Measurements from ENCODE around the gene AGMO. TPM values are rescaled to one million over a fixed set of nuclear protein-coding genes. Genes with fewer than 3 reads are reported as not detected.
"Not testable (repeated sequence)": the region's sequence is repeated elsewhere in the genome, so short reads cannot be mapped to it uniquely, and the experiment has no call there.

The AGMO gene
- total and polyA plus RNA-seq, 7 donors = 0.16 to 0.42 (median 0.36) TPM; not detected in 4

DNA sequence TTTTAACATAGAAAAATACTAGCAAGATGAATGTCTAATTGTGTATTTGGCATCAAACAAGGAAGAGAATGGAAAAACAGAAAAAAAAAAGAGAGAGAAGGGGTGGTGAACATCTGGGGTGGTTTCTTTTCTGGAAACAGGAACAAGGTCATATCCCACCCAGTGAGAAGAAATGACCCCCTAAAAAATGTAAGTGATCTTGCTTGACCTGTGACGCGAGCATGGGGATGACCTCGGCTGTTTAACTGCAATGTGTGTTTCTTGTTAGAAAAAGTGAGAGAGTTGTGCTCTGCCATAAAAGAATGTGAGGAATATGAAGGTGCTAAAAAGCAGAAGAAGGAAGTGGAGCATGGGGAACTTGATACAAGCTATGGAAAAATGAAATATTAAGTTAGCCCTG is 258.5 kb downstream of the AGMO start:
- Histone ChIP-seq H3K9me3 (no peaks in the 10 kb centered on the region), H3K27me3 (no peaks in the 10 kb centered on the region), H3K4me3 (no peak overlapping the region), H3K4me1 (no peaks in the 10 kb centered on the region), H3K27ac (no peak overlapping the region), H3K36me3 (no peaks in the 10 kb centered on the region)
- DNase-seq = no peak
- TF ChIP-seq CTCF (IDR thresholded peaks at IDR 0.05) (no peak), POLR2A (IDR thresholded peaks at IDR 0.05) (no peak), POLR2AphosphoS5 (IDR thresholded peaks at IDR 0.05) (no peak), EP300 (IDR thresholded peaks at IDR 0.05) (no peak)
- 82 to 88% methylated on average over 3 of the region's 3 CpGs for WGBS, 2 donors
- intact Hi-C loops (cut with DNase I) = loop anchor here (10.0 kb wide), 2 partner anchors 421 to 589 kb away; no protein-coding TSS in a partner anchor

DNA sequence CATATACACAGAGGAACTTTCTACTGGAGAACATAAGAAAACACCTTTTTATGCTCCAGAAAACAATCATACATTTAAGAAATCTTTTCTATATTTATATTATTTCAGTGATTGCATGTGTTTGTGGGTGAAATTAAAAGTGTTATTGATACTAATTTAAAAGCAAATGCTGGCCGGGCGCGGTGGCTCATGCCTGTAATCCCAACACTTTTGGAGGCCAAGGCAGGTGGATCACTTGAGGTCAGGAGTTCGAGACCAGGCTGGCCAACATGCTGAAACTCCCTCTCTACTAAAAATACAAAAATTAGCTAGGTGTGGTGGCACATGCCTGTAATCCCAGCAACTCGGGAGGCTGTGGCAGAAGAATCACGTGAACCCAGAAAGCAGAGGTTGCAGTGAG is 260.8 kb downstream of the AGMO start:
- not testable (repeated sequence) for H3K27ac ChIP-seq
- intact Hi-C loops (cut with DNase I) = loop anchor here (10.0 kb wide), 2 partner anchors 424 to 586 kb away; no protein-coding TSS in a partner anchor
- 80 to 89% methylated on average over 6 of the region's 6 CpGs for WGBS, 2 donors

DNA sequence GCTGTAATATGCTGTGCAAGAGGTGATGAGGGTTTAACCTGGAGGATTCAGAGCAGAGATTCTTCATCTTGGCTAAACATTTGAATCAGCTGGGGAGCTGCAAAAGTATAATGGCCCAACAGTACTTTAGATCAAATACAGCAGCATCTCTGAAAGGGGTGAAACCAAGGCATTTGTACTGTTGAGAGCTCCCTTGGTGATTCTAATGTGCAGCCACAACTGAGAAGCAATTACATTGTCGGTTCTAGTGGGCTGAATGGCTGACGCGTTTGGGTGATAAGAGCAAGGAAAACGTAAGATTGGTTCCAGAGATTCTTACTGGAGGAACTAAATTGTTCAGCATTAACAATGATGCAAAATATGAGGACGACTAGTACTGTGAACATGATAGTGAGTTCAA is 269.7 kb downstream of the AGMO start:
- intact Hi-C loops (cut with DNase I) = no loop called here
- WGBS, 2 donors = 77 to 83% methylated on average over 5 of the region's 5 CpGs
- H3K4me3 ChIP-seq = no peak overlapping the region
- TF ChIP-seq EP300 (IDR thresholded peaks at IDR 0.05) (no peak), CTCF (IDR thresholded peaks at IDR 0.05) (no peak), POLR2AphosphoS5 (IDR thresholded peaks at IDR 0.05) (no peak), POLR2A (IDR thresholded peaks at IDR 0.05) (no peak)
- no peaks in the 10 kb centered on the region for H3K9me3 ChIP-seq
- peaks cover 0 to 15% (median 0%) of the 10 kb centered on the region in 4 donors for H3K4me1 ChIP-seq
- no peaks in the 10 kb centered on the region for H3K27me3 ChIP-seq
- H3K36me3 ChIP-seq = no peaks in the 10 kb centered on the region
- no peak for DNase-seq
- no peak overlapping the region for H3K27ac ChIP-seq

More for the DNA sequence above, 260.8 kb downstream of the AGMO start:
- not testable (repeated sequence) for DNase-seq, H3K36me3 ChIP-seq, H3K9me3 ChIP-seq, H3K27me3 ChIP-seq, H3K4me3 ChIP-seq, H3K4me1 ChIP-seq

- TF ChIP-seq POLR2A (IDR thresholded peaks at IDR 0.05) = no peak
- no peak for TF ChIP-seq POLR2AphosphoS5 (IDR thresholded peaks at IDR 0.05)
- no peak for TF ChIP-seq CTCF (IDR thresholded peaks at IDR 0.05)
- TF ChIP-seq EP300 (IDR thresholded peaks at IDR 0.05) = no peak
- intact Hi-C loops (cut with DNase I) = no loop called here
- 66 to 84% methylated on average over 6 of the region's 6 CpGs for WGBS, 2 donors
These were observed 270.1 kb downstream of the AGMO start for GRCh38 chr7:15291699-15292098.

GRCh38 chr7:15288741-15289140 is 273.1 kb downstream of the AGMO start:
- no peaks in the 10 kb centered on the region for H3K36me3 ChIP-seq
- no peak for DNase-seq
- intact Hi-C loops (cut with DNase I) = no loop called here
- no peak for TF ChIP-seq POLR2A (IDR thresholded peaks at IDR 0.05)
- no peak for TF ChIP-seq CTCF (IDR thresholded peaks at IDR 0.05)
- peaks cover 0 to 14% (median 0%) of the 10 kb centered on the region in 4 donors for H3K4me1 ChIP-seq
- H3K27ac ChIP-seq = no peak overlapping the region
- H3K27me3 ChIP-seq = no peaks in the 10 kb centered on the region
- no peak overlapping the region for H3K4me3 ChIP-seq
- WGBS, 2 donors = 39 to 71% methylated on average over 2 of the region's 2 CpGs
- no peaks in the 10 kb centered on the region for H3K9me3 ChIP-seq

More at GRCh38 chr7:15291699-15292098, 270.1 kb downstream of the AGMO start:
- H3K4me3 ChIP-seq = no peak overlapping the region
- no peak for DNase-seq
- peaks cover 0 to 15% (median 0%) of the 10 kb centered on the region in 4 donors for H3K4me1 ChIP-seq
- H3K36me3 ChIP-seq = no peaks in the 10 kb centered on the region
- no peaks in the 10 kb centered on the region for H3K27me3 ChIP-seq
- H3K27ac ChIP-seq = no peak overlapping the region
- H3K9me3 ChIP-seq = no peaks in the 10 kb centered on the region
